HEK293 (cell line): ENCODE results near the gene LDLRAD2.
A peak's percentile ranks its signal among the peaks of the same experiment; 100 is the strongest.

ENCODE experiments used
- CTCF ChIA-PET: fragments of 350-600 bp; formaldehyde crosslinking; extraction: SDS; loops from one replicate; lab custom pipeline; 2021; ENCODE audit warnings: antibody characterized with exemption; lab: Yijun Ruan, JAX
- POLR2A ChIA-PET: fragments of 300-600 bp; formaldehyde crosslinking; extraction: SDS; loops from one replicate; lab custom pipeline; 2020; ENCODE audit warnings: antibody characterized with exemption, inconsistent platforms; lab: Yijun Ruan, JAX
- H3K27ac ChIP-seq: fragments of 200-500 bp; sonication (Bioruptor generic); 2 replicates; pipeline ENCODE4 v1.5.1; 2014; ENCODE audit warnings: low read depth, low read length, control low read depth, inconsistent platforms; ENCODE audit errors: extremely low read depth
- H3K36me3 ChIP-seq, 2 experiments: fragments of 200-500 bp in 1 of 2; sonication (Bioruptor generic) in 1 of 2; 1 replicate in 1 of 2; 2 replicates in 1 of 2; pipeline ENCODE4 v1.5.1; 2014 to 2017; ENCODE audit warnings: inconsistent platforms in 2 of 2, low read length in 2 of 2; ENCODE audit not compliant: control insufficient read depth in 2 of 2, insufficient read depth in 1 of 2
- H3K4me1 ChIP-seq: fragments of 200-500 bp; sonication (Bioruptor generic); 2 replicates; pipeline ENCODE4 v1.5.1; 2014; ENCODE audit warnings: mild to moderate bottlenecking, low read length, inconsistent platforms; ENCODE audit not compliant: control insufficient read depth, insufficient read depth
- H3K4me3 ChIP-seq: 2 replicates; pipeline ENCODE4 v1.5.1; 2011; ENCODE audit warnings: low read depth, mild to moderate bottlenecking, control low read depth, low read length, moderate library complexity
- H3K9me3 ChIP-seq: fragments of 200-500 bp; sonication (Bioruptor generic); 2 replicates; pipeline ENCODE4 v1.5.1; 2014; ENCODE audit warnings: low read depth, low read length, inconsistent platforms; ENCODE audit not compliant: control insufficient read depth, insufficient read depth
- GLI4 ChIP-seq: fragments of 450-650 bp; formaldehyde crosslinking; IDR thresholded peaks from 2 replicates; pipeline ENCODE4 v1.5.1; 2016; ENCODE audit warnings: missing biosample characterization, missing genetic modification characterization
- HOXD13 ChIP-seq: sonication (generic); formaldehyde crosslinking; IDR thresholded peaks from 2 replicates; pipeline ENCODE4 v1.8.0; 2022; ENCODE audit warnings: missing genetic modification reagents, borderline replicate concordance
- KLF1 ChIP-seq: fragments of 450-650 bp; formaldehyde crosslinking; IDR thresholded peaks from 2 replicates; pipeline ENCODE4 v1.5.1; 2016; ENCODE audit warnings: missing biosample characterization, missing genetic modification characterization
- KLF17 ChIP-seq: fragments of 450-650 bp; formaldehyde crosslinking; IDR thresholded peaks from 2 replicates; pipeline ENCODE4 v1.5.1; 2016; ENCODE audit warnings: missing biosample characterization, missing genetic modification characterization
- KLF9 ChIP-seq: fragments of 450-650 bp; formaldehyde crosslinking; IDR thresholded peaks from 2 replicates; pipeline ENCODE4 v1.5.1; 2016; ENCODE audit warnings: missing biosample characterization, missing genetic modification characterization, low read depth
- SCRT2 ChIP-seq: fragments of 450-650 bp; formaldehyde crosslinking; IDR thresholded peaks from 2 replicates; pipeline ENCODE4 v1.5.1; 2016; ENCODE audit warnings: missing biosample characterization, missing genetic modification characterization
- TRIM28 ChIP-seq: IDR thresholded peaks from 2 replicates; pipeline ENCODE4 v1.6.1; 2011; ENCODE audit warnings: low read length, control low read depth, borderline replicate concordance
- ZBTB21 ChIP-seq: fragments of 450-650 bp; formaldehyde crosslinking; IDR thresholded peaks from 2 replicates; pipeline ENCODE4 v1.5.1; 2017; ENCODE audit warnings: missing biosample characterization, missing genetic modification characterization
- ZBTB48 ChIP-seq: fragments of 450-650 bp; formaldehyde crosslinking; IDR thresholded peaks from 2 replicates; pipeline ENCODE4 v1.5.1; 2016; ENCODE audit warnings: missing biosample characterization, missing genetic modification characterization
- ZBTB8A ChIP-seq: fragments of 450-650 bp; formaldehyde crosslinking; IDR thresholded peaks from 2 replicates; pipeline ENCODE4 v1.5.1; 2016; ENCODE audit warnings: missing biosample characterization, missing genetic modification characterization
- ZFHX2 ChIP-seq: fragments of 450-650 bp; formaldehyde crosslinking; conservative IDR thresholded peaks from 2 replicates; pipeline ENCODE4 v1.5.1; 2016; ENCODE audit warnings: missing biosample characterization, missing genetic modification characterization
- ZFP3 ChIP-seq: fragments of 450-650 bp; formaldehyde crosslinking; IDR thresholded peaks from 2 replicates; pipeline ENCODE4 v1.5.1; 2016; ENCODE audit warnings: low read depth, missing biosample characterization, missing genetic modification characterization
- ZNF157 ChIP-seq: fragments of 450-650 bp; formaldehyde crosslinking; IDR thresholded peaks from 2 replicates; pipeline ENCODE4 v1.5.1; 2016; ENCODE audit warnings: missing biosample characterization, missing genetic modification characterization
- ZNF169 ChIP-seq: fragments of 450-650 bp; formaldehyde crosslinking; IDR thresholded peaks from 2 replicates; pipeline ENCODE4 v1.5.1; 2016; ENCODE audit warnings: missing biosample characterization, missing genetic modification characterization
- ZNF202 ChIP-seq: fragments of 450-650 bp; formaldehyde crosslinking; IDR thresholded peaks from 2 replicates; pipeline ENCODE4 v1.5.1; 2016; ENCODE audit warnings: missing biosample characterization, missing genetic modification characterization, borderline replicate concordance
- ZNF239 ChIP-seq: fragments of 450-650 bp; formaldehyde crosslinking; IDR thresholded peaks from 2 replicates; pipeline ENCODE4 v1.5.1; 2016; ENCODE audit warnings: missing biosample characterization, missing genetic modification characterization
- ZNF24 ChIP-seq: fragments of 450-650 bp; formaldehyde crosslinking; IDR thresholded peaks from 2 replicates; pipeline ENCODE4 v1.5.1; 2016; ENCODE audit warnings: missing biosample characterization, missing genetic modification characterization
- ZNF266 ChIP-seq: fragments of 450-650 bp; formaldehyde crosslinking; IDR thresholded peaks from 2 replicates; pipeline ENCODE4 v1.5.1; 2016; ENCODE audit warnings: missing biosample characterization, missing genetic modification characterization, low read depth
- ZNF292 ChIP-seq: fragments of 450-650 bp; formaldehyde crosslinking; IDR thresholded peaks from 2 replicates; pipeline ENCODE4 v1.5.1; 2016; ENCODE audit warnings: low read depth, missing biosample characterization, missing genetic modification characterization, borderline replicate concordance
- ZNF423 ChIP-seq: fragments of 450-650 bp; formaldehyde crosslinking; IDR thresholded peaks from 2 replicates; pipeline ENCODE4 v1.5.1; 2016; ENCODE audit warnings: missing biosample characterization, missing genetic modification characterization
- ZNF433 ChIP-seq: fragments of 450-650 bp; formaldehyde crosslinking; IDR thresholded peaks from 2 replicates; pipeline ENCODE4 v1.5.1; 2016; ENCODE audit warnings: missing biosample characterization, missing genetic modification characterization, low read depth
- ZNF548 ChIP-seq: fragments of 450-650 bp; formaldehyde crosslinking; IDR thresholded peaks from 2 replicates; pipeline ENCODE4 v1.5.1; 2016; ENCODE audit warnings: missing biosample characterization, missing genetic modification characterization
- ZNF558 ChIP-seq: fragments of 450-650 bp; formaldehyde crosslinking; IDR thresholded peaks from 2 replicates; pipeline ENCODE4 v1.5.1; 2016; ENCODE audit warnings: missing biosample characterization, missing genetic modification characterization
- ZNF670 ChIP-seq: fragments of 450-650 bp; formaldehyde crosslinking; IDR thresholded peaks from 2 replicates; pipeline ENCODE4 v1.5.1; 2016; ENCODE audit warnings: missing biosample characterization, missing genetic modification characterization, low read depth
- ZNF830 ChIP-seq: fragments of 450-650 bp; IDR thresholded peaks from 2 replicates; pipeline ENCODE4 v1.5.0; 2018; ENCODE audit warnings: missing biosample characterization, missing genetic modification characterization, low read depth, mild to moderate bottlenecking, moderate library complexity
- ZSCAN23 ChIP-seq: fragments of 450-650 bp; formaldehyde crosslinking; IDR thresholded peaks from 2 replicates; pipeline ENCODE4 v1.5.1; 2016; ENCODE audit warnings: missing biosample characterization, missing genetic modification characterization
- TF ChIP-seq, protein P1 (sequence below): fragments of 450-650 bp; formaldehyde crosslinking; IDR thresholded peaks from 2 replicates; pipeline ENCODE4 v1.5.1; 2016; ENCODE audit warnings: missing biosample characterization, missing genetic modification characterization
- TF ChIP-seq, protein P2 (sequence below): fragments of 450-650 bp; formaldehyde crosslinking; IDR thresholded peaks from 2 replicates; pipeline ENCODE4 v1.5.1; 2016; ENCODE audit warnings: missing biosample characterization, missing genetic modification characterization

LDLRAD2 gene

DNA sequence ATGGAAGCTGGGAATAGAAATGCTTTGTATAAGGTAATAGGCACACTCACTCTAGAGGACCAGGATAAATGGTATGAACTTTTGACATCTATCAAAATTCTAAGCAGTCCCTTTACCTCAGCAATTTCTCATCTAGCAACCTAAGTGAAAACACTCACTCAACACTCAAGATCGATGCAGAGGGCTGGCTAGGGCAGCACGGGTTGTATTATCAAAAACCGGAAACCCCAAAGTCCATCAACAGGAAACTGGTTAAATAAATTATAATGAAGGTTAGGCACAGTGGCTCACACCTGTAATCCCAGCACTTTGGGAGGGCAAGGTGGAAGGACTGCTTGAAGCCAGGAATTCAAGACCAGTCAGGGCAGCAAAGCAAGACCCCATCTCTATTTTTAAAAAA lies 38.5 kb upstream of the LDLRAD2 start:
- no peak overlapping the region for H3K4me3 ChIP-seq
- H3K27ac ChIP-seq, result no peak overlapping the region
- ChIA-PET POLR2A (no interaction called here), CTCF (interaction anchor here (0.7 kb wide), 1 partner anchor 71 kb away, joined by 3 read pairs; no protein-coding TSS in a partner anchor)
- TF ChIP-seq ZBTB21 (tag by site-specific recombination), result no peak
- no peak for TF ChIP-seq ZFP3
- no peak for TF ChIP-seq KLF17
- TF ChIP-seq, protein P1, sequence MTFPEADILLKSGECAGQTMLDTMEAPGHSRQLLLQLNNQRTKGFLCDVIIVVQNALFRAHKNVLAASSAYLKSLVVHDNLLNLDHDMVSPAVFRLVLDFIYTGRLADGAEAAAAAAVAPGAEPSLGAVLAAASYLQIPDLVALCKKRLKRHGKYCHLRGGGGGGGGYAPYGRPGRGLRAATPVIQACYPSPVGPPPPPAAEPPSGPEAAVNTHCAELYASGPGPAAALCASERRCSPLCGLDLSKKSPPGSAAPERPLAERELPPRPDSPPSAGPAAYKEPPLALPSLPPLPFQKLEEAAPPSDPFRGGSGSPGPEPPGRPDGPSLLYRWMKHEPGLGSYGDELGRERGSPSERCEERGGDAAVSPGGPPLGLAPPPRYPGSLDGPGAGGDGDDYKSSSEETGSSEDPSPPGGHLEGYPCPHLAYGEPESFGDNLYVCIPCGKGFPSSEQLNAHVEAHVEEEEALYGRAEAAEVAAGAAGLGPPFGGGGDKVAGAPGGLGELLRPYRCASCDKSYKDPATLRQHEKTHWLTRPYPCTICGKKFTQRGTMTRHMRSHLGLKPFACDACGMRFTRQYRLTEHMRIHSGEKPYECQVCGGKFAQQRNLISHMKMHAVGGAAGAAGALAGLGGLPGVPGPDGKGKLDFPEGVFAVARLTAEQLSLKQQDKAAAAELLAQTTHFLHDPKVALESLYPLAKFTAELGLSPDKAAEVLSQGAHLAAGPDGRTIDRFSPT (tag by site-specific recombination), result no peak
- no peak for TF ChIP-seq ZNF292 (tag by site-specific recombination)
- no peak for TF ChIP-seq ZNF830 (tag by site-specific recombination)
- H3K9me3 ChIP-seq, result no peaks in the 10 kb centered on the region
- H3K4me1 ChIP-seq, result peaks cover 2% of the 10 kb centered on the region; the same call in 1 of the 2 replicates
- H3K36me3 ChIP-seq, result peaks cover 3 to 4% of the 10 kb centered on the region in 2 experiments; a peak in 2 of 3 replicates

DNA sequence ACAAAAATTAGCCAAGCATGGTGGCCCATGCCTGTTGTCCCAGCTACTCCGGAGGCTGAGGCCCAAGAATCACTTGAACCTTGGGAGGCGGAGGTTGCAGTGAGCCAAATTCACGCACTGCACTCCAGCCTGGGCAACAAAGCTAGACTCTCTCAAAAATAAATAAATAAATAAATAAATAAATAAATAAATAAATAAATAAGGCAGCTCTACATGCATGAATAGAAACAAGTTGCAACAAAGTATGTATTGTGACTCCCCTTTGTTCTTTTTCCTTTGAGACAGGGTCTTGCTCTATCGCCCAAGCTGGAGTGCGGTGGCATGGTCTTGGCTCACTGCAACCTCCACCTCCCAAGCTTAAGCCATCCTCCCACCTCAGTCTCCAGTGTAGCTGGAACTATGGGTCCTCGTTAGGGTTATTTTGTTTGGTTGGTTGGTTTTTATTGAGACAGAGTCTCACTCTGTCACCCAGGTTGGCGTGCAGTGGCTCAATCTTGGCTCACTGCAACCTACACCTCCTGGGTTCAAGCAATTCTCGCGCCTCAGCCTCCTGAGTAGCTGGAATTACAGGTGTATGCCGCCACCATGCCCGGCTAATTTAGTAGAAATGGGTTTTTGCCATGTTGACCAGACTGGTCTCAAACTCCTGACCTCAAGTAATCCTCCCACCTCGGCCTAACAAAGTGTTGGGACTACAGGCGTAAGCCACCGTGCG lies 37.1 kb upstream of the LDLRAD2 start:
- peaks cover 2% of the 10 kb centered on the region; the same call in 1 of the 2 replicates for H3K4me1 ChIP-seq
- peaks cover 0 to 4% of the 10 kb centered on the region in 2 experiments; a peak in 1 of 3 replicates for H3K36me3 ChIP-seq
- CTCF ChIA-PET, result no interaction called here
- H3K4me3 ChIP-seq, result no peak overlapping the region
- POLR2A ChIA-PET, result no interaction called here
- H3K27ac ChIP-seq, result no peak overlapping the region
- no peaks in the 10 kb centered on the region for H3K9me3 ChIP-seq
- TF ChIP-seq ZSCAN23 (tag by site-specific recombination) (no peak), ZNF558 (tag by site-specific recombination) (peak; percentile 70), TRIM28 (no peak), KLF9 (tag by site-specific recombination) (no peak), GLI4 (tag by site-specific recombination) (no peak), ZNF169 (no peak), ZNF157 (tag by site-specific recombination) (no peak), ZNF24 (tag by site-specific recombination) (no peak), ZNF548 (tag by site-specific recombination) (no peak), ZNF423 (tag by site-specific recombination) (no peak), ZNF670 (tag by site-specific recombination) (no peak), ZNF239 (tag by site-specific recombination) (no peak), HOXD13 (no peak), KLF1 (tag by site-specific recombination) (no peak), ZNF202 (tag by site-specific recombination) (no peak), ZNF266 (tag by site-specific recombination) (no peak), ZBTB48 (tag by site-specific recombination) (no peak), ZBTB8A (tag by site-specific recombination) (peak; percentile 67), SCRT2 (tag by site-specific recombination) (no peak), ZNF433 (tag by site-specific recombination) (no peak), ZFHX2 (no peak)
- TF ChIP-seq, protein P2, sequence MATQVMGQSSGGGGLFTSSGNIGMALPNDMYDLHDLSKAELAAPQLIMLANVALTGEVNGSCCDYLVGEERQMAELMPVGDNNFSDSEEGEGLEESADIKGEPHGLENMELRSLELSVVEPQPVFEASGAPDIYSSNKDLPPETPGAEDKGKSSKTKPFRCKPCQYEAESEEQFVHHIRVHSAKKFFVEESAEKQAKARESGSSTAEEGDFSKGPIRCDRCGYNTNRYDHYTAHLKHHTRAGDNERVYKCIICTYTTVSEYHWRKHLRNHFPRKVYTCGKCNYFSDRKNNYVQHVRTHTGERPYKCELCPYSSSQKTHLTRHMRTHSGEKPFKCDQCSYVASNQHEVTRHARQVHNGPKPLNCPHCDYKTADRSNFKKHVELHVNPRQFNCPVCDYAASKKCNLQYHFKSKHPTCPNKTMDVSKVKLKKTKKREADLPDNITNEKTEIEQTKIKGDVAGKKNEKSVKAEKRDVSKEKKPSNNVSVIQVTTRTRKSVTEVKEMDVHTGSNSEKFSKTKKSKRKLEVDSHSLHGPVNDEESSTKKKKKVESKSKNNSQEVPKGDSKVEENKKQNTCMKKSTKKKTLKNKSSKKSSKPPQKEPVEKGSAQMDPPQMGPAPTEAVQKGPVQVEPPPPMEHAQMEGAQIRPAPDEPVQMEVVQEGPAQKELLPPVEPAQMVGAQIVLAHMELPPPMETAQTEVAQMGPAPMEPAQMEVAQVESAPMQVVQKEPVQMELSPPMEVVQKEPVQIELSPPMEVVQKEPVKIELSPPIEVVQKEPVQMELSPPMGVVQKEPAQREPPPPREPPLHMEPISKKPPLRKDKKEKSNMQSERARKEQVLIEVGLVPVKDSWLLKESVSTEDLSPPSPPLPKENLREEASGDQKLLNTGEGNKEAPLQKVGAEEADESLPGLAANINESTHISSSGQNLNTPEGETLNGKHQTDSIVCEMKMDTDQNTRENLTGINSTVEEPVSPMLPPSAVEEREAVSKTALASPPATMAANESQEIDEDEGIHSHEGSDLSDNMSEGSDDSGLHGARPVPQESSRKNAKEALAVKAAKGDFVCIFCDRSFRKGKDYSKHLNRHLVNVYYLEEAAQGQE (tag by site-specific recombination), result peak; percentile 63
- TF ChIP-seq, protein P1 (tag by site-specific recombination), result no peak
